Activated naive CD4-positive, alpha-beta T cell treated with anti-CD3 and anti-CD28 coated beads, Interleukin-2, amount 10 ng/mL, durations not matched to agents 7 days and 5 days (primary cell): ENCODE results near the gene FIS1.
A peak's percentile ranks its signal among the peaks of the same experiment; 100 is the strongest.
"Not testable (repeated sequence)": the region's sequence is repeated elsewhere in the genome, so short reads cannot be mapped to it uniquely, and the experiment has no call there.

Source experiments
- CTCF ChIA-PET: fragments of 350-600 bp; sonication (Branson Sonifier 250); formaldehyde crosslinking; loops from one replicate; lab custom pipeline; 2021; ENCODE audit warnings: antibody characterized with exemption; lab: Charles Lee
- DNase-seq: peaks from one replicate; pipeline ENCODE4 v3.0.0-alpha.2; 2020
- H3K27ac Mint-ChIP-seq: one replicate; pipeline ENCODE4 v1.8.0; 2021; ENCODE audit warnings: mild to moderate bottlenecking, moderate library complexity, mixed read lengths
- H3K27me3 Mint-ChIP-seq: one replicate; pipeline ENCODE4 v1.8.0; 2021; ENCODE audit warnings: mild to moderate bottlenecking, mixed read lengths
- H3K36me3 Mint-ChIP-seq: one replicate; pipeline ENCODE4 v1.8.0; 2021; ENCODE audit warnings: mixed read lengths
- H3K4me1 Mint-ChIP-seq: one replicate; pipeline ENCODE4 v1.8.0; 2021; ENCODE audit warnings: mixed read lengths
- H3K4me3 Mint-ChIP-seq: one replicate; pipeline ENCODE4 v1.8.0; 2021; ENCODE audit warnings: mild to moderate bottlenecking, moderate library complexity, mixed read lengths
- H3K9me3 Mint-ChIP-seq: one replicate; pipeline ENCODE4 v1.8.0; 2021; ENCODE audit warnings: mixed read lengths

Gene FIS1

GRCh38 chr7:101216001-101216859 lies 28.7 kb downstream of the FIS1 start:
- peak overlapping the region; percentile 96 for H3K4me3 Mint-ChIP-seq
- H3K27me3 Mint-ChIP-seq: no peaks in the 10 kb centered on the region
- peak; percentile 32 for DNase-seq
- CTCF ChIA-PET: interaction anchor here (1.5 to 4.9 kb wide), 2 partner anchors 28 to 36 kb away, joined by 4 to 33 read pairs; partner anchors contain the start of gene FIS1
- peaks cover 33% of the 10 kb centered on the region for H3K36me3 Mint-ChIP-seq
- peak overlapping the region; percentile 83 for H3K27ac Mint-ChIP-seq
- no peaks in the 10 kb centered on the region for H3K9me3 Mint-ChIP-seq
- peaks cover 39% of the 10 kb centered on the region for H3K4me1 Mint-ChIP-seq

- CTCF ChIA-PET: interaction anchor here (2.2 kb wide), 1 partner anchor 71 kb away, joined by 5 read pairs; no protein-coding TSS in a partner anchor
- Mint-ChIP-seq H3K4me1 (peaks cover 17% of the 10 kb centered on the region), H3K27me3 (no peaks in the 10 kb centered on the region), H3K36me3 (peaks cover 34% of the 10 kb centered on the region), H3K27ac (no peak overlapping the region), H3K9me3 (no peaks in the 10 kb centered on the region), H3K4me3 (no peak overlapping the region)
- no peak for DNase-seq
Measured at GRCh38 chr7:101212014-101212413, 32.9 kb downstream of the FIS1 start.

GRCh38 chr7:101211501-101211900 lies 33.4 kb downstream of the FIS1 start:
- H3K4me1 Mint-ChIP-seq: peaks cover 14% of the 10 kb centered on the region
- peaks cover 30% of the 10 kb centered on the region for H3K36me3 Mint-ChIP-seq

GRCh38 chr7:101210143-101210542 lies 34.7 kb downstream of the FIS1 start:
- no peak overlapping the region for H3K4me3 Mint-ChIP-seq
- H3K36me3 Mint-ChIP-seq: peaks cover 26% of the 10 kb centered on the region
- H3K27me3 Mint-ChIP-seq: no peaks in the 10 kb centered on the region
- H3K27ac Mint-ChIP-seq: no peak overlapping the region
- DNase-seq: no peak
- H3K4me1 Mint-ChIP-seq: peaks cover 3% of the 10 kb centered on the region
- CTCF ChIA-PET: no interaction called here
- no peaks in the 10 kb centered on the region for H3K9me3 Mint-ChIP-seq

More at GRCh38 chr7:101211501-101211900, 33.4 kb downstream of the FIS1 start:
- DNase-seq: no peak
- CTCF ChIA-PET: interaction anchor here (2.2 kb wide), 1 partner anchor 71 kb away, joined by 5 read pairs; no protein-coding TSS in a partner anchor
- H3K9me3 Mint-ChIP-seq: no peaks in the 10 kb centered on the region
- no peak overlapping the region for H3K27ac Mint-ChIP-seq
- H3K4me3 Mint-ChIP-seq: no peak overlapping the region
- H3K27me3 Mint-ChIP-seq: no peaks in the 10 kb centered on the region

- H3K27ac Mint-ChIP-seq: no peak overlapping the region
- CTCF ChIA-PET: no interaction called here
- DNase-seq: no peak
- H3K4me3 Mint-ChIP-seq: no peak overlapping the region
- H3K27me3 Mint-ChIP-seq: peaks cover 7% of the 10 kb centered on the region
- H3K4me1 Mint-ChIP-seq: peaks cover 6% of the 10 kb centered on the region
- H3K9me3 Mint-ChIP-seq: no peaks in the 10 kb centered on the region
- H3K36me3 Mint-ChIP-seq: peaks cover 19% of the 10 kb centered on the region
Measured at GRCh38 chr7:101208794-101209193, 36.1 kb downstream of the FIS1 start.

- Mint-ChIP-seq H3K9me3 (no peaks in the 10 kb centered on the region), H3K36me3 (peaks cover 17% of the 10 kb centered on the region), H3K27ac (no peak overlapping the region), H3K4me1 (peaks cover 12% of the 10 kb centered on the region), H3K4me3 (no peak overlapping the region), H3K27me3 (peaks cover 21% of the 10 kb centered on the region)
- CTCF ChIA-PET: no interaction called here
- DNase-seq: no peak
Measured at GRCh38 chr7:101207459-101207858, 37.4 kb downstream of the FIS1 start.

GRCh38 chr7:101206665-101207042 lies 38.2 kb downstream of the FIS1 start:
- peaks cover 14% of the 10 kb centered on the region for H3K36me3 Mint-ChIP-seq
- no peak overlapping the region for H3K27ac Mint-ChIP-seq
- CTCF ChIA-PET: no interaction called here
- no peaks in the 10 kb centered on the region for H3K9me3 Mint-ChIP-seq
- peaks cover 29% of the 10 kb centered on the region for H3K27me3 Mint-ChIP-seq
- no peak overlapping the region for H3K4me3 Mint-ChIP-seq
- no peak for DNase-seq
- H3K4me1 Mint-ChIP-seq: peaks cover 12% of the 10 kb centered on the region

- Mint-ChIP-seq H3K9me3 (no peaks in the 10 kb centered on the region), H3K27ac (peak overlapping the region; percentile 58), H3K4me1 (peaks cover 16% of the 10 kb centered on the region), H3K4me3 (no peak overlapping the region), H3K36me3 (peaks cover 14% of the 10 kb centered on the region), H3K27me3 (peaks cover 34% of the 10 kb centered on the region)
- no peak for DNase-seq
- CTCF ChIA-PET: interaction anchor here (1.4 to 3.1 kb wide), 2 partner anchors 38 to 62 kb away, joined by 3 to 8 read pairs; no protein-coding TSS in a partner anchor
Measured at GRCh38 chr7:101205901-101206664, 38.8 kb downstream of the FIS1 start.

GRCh38 chr7:101203740-101204738 lies 40.8 kb downstream of the FIS1 start:
- peak; percentile 48 for DNase-seq
- CTCF ChIA-PET: interaction anchor here (0.9 to 3.1 kb wide), 6 partner anchors 12 to 79 kb away, joined by 3 to 8 read pairs (median 3); partner anchors contain the start of genes PLOD3 and ZNHIT1
- peak overlapping the region; percentile 63 for H3K4me3 Mint-ChIP-seq
- peaks cover 25% of the 10 kb centered on the region for H3K4me1 Mint-ChIP-seq
- peak overlapping the region; percentile 82 for H3K27ac Mint-ChIP-seq
- not testable (repeated sequence) for H3K36me3 Mint-ChIP-seq, H3K9me3 Mint-ChIP-seq
- peaks cover 53% of the 10 kb centered on the region for H3K27me3 Mint-ChIP-seq

- peaks cover 5% of the 10 kb centered on the region for H3K36me3 Mint-ChIP-seq
- H3K27me3 Mint-ChIP-seq: peaks cover 61% of the 10 kb centered on the region
- peaks cover 25% of the 10 kb centered on the region for H3K4me1 Mint-ChIP-seq
- no peaks in the 10 kb centered on the region for H3K9me3 Mint-ChIP-seq
- no peak for DNase-seq
- H3K27ac Mint-ChIP-seq: no peak overlapping the region
- H3K4me3 Mint-ChIP-seq: no peak overlapping the region
- CTCF ChIA-PET: interaction anchor here (0.8 to 2.1 kb wide), 3 partner anchors 10 to 80 kb away, joined by 3 to 6 read pairs (median 3); no protein-coding TSS in a partner anchor
Measured at GRCh38 chr7:101202603-101202918, 42.3 kb downstream of the FIS1 start.

- peaks cover 66% of the 10 kb centered on the region for H3K27me3 Mint-ChIP-seq
- H3K4me3 Mint-ChIP-seq: no peak overlapping the region
Measured at GRCh38 chr7:101201695-101202602, 42.9 kb downstream of the FIS1 start.

GRCh38 chr7:101200862-101201599 lies 43.9 kb downstream of the FIS1 start, which contains the start of gene MOGAT3:
Gene MOGAT3 (minus strand): TSS chr7:101201036. CDS start chr7:101200854, 182 bp downstream.
- peak; percentile 41 for DNase-seq
- CTCF ChIA-PET: interaction anchor here (1.1 to 1.5 kb wide), 2 partner anchors 8 to 9 kb away, joined by 4 to 5 read pairs; no protein-coding TSS in a partner anchor
- peaks cover 25% of the 10 kb centered on the region for H3K4me1 Mint-ChIP-seq
- no peak within 1 kb of the TSS for H3K4me3 Mint-ChIP-seq
- H3K9me3 Mint-ChIP-seq: no peaks in the 10 kb centered on the region
- H3K36me3 Mint-ChIP-seq: peaks cover 1% of the 10 kb centered on the region
- H3K27ac Mint-ChIP-seq: peak within 1 kb of the TSS; percentile 20
- peaks cover 70% of the 10 kb centered on the region for H3K27me3 Mint-ChIP-seq

More at GRCh38 chr7:101201695-101202602, 42.9 kb downstream of the FIS1 start:
- Mint-ChIP-seq H3K27ac (no peak overlapping the region), H3K36me3 (peaks cover 5% of the 10 kb centered on the region), H3K9me3 (no peaks in the 10 kb centered on the region), H3K4me1 (peaks cover 25% of the 10 kb centered on the region)
- CTCF ChIA-PET: interaction anchor here (0.7 to 1.5 kb wide), 3 partner anchors 9 to 42 kb away, joined by 3 read pairs; no protein-coding TSS in a partner anchor
- DNase-seq: no peak
